GM12878 (cell line): Measurements from ENCODE around the gene STRBP. TPM values are rescaled to one million over a fixed set of nuclear protein-coding genes. Genes with fewer than 3 reads are reported as not detected.
A peak's percentile ranks its signal among the peaks of the same experiment; 100 is the strongest.

Experiments used
- ATAC-seq: fragments of 200-7000 bp; cut with Tn5 transposase; 3 replicates; pipeline ENCODE4 v1.9.1; 2020; ENCODE audit warnings: mild to moderate bottlenecking, moderate library complexity
- BruUV-seq: library from RNA; stranded (reverse); fragments of 400-500 nt; replicated peaks from 2 replicates; lab custom pipeline; 2021; lab: Mats Ljungman, UMichigan
- CTCF ChIA-PET: fragments of 300-600 bp; sonication (Branson Sonifier 250); formaldehyde crosslinking; extraction: SDS; loops from one replicate; lab custom pipeline; 2021; ENCODE audit warnings: inconsistent platforms; lab: Yijun Ruan, JAX
- POLR2A ChIA-PET: fragments of 350-600 bp; formaldehyde crosslinking; extraction: SDS; loops from one replicate; lab custom pipeline; 2021; ENCODE audit warnings: inconsistent platforms; lab: Charles Lee
- RAD21 ChIA-PET: fragments of 300-600 bp; sonication (Branson Sonifier 250); formaldehyde crosslinking; loops from one replicate; lab custom pipeline; 2023; ENCODE audit warnings: antibody characterized with exemption; ENCODE audit not compliant: unreplicated experiment; lab: Charles Lee
- SMC1A ChIA-PET: fragments of 300-600 bp; sonication (Branson Sonifier 250); formaldehyde crosslinking; loops from one replicate; lab custom pipeline; 2023; ENCODE audit not compliant: unreplicated experiment, uncharacterized antibody; lab: Charles Lee
- DNase-seq: peaks from one replicate; pipeline ENCODE4 v3.0.0-alpha.2; 2011; ENCODE audit warnings: low read depth, low spot score
- FAIRE-seq: peaks from 3 replicates; lab custom pipeline; 2011; peaks lifted over from hg19 to GRCh38; lab: Jason Lieb, UNC
- H2AFZ ChIP-seq: 2 replicates; pipeline ENCODE4 v1.6.0; 2011; ENCODE audit warnings: low read depth, low read length, control low read depth; ENCODE audit not compliant: control insufficient read depth
- H3K27ac ChIP-seq: 2 replicates; pipeline ENCODE4 v1.5.1; 2011; ENCODE audit warnings: control low read depth; ENCODE audit not compliant: control insufficient read depth, insufficient read depth
- H3K27me3 ChIP-seq, 2 experiments: replicated peaks in 1 of 2; 2 replicates each; pipeline versions ENCODE4 v1.6.0 to v1.6.1; 2011; ENCODE audit warnings: low read length in 1 of 2; ENCODE audit not compliant: control insufficient read depth in 2 of 2, insufficient read depth in 2 of 2
- H3K36me3 ChIP-seq, 2 experiments: 2 replicates each; pipeline ENCODE4 v1.5.1; 2011; ENCODE audit warnings: low read length in 1 of 2; ENCODE audit not compliant: control insufficient read depth in 2 of 2, insufficient read depth in 2 of 2
- H3K4me1 ChIP-seq: 2 replicates; pipeline ENCODE4 v1.6.1; 2011; ENCODE audit warnings: mild to moderate bottlenecking, low read length, moderate library complexity, mixed read lengths; ENCODE audit not compliant: control insufficient read depth, insufficient read depth
- H3K4me2 ChIP-seq: 2 replicates; pipeline ENCODE4 v1.6.0; 2011; ENCODE audit warnings: control low read depth; ENCODE audit not compliant: control insufficient read depth, insufficient read depth
- H3K4me3 ChIP-seq: fragments of 200-600 bp; sonication (generic); 2 replicates; pipeline ENCODE4 v1.5.1; 2016
- H3K79me2 ChIP-seq: 2 replicates; pipeline ENCODE4 v1.6.0; 2011; ENCODE audit warnings: low read length; ENCODE audit not compliant: control insufficient read depth, insufficient read depth
- H3K9ac ChIP-seq: 2 replicates; pipeline ENCODE4 v1.8.0; 2011; ENCODE audit warnings: low read length, control low read depth, mixed read lengths; ENCODE audit not compliant: control insufficient read depth, insufficient read depth
- H3K9me3 ChIP-seq: replicated peaks from 3 replicates; pipeline ENCODE4 v1.5.1; 2011; ENCODE audit warnings: mild to moderate bottlenecking, low read length; ENCODE audit not compliant: control insufficient read depth, insufficient read depth
- H4K20me1 ChIP-seq: 2 replicates; pipeline ENCODE4 v1.6.0; 2011; ENCODE audit not compliant: control insufficient read depth, insufficient read depth
- ATF7 ChIP-seq: fragments of 450-650 bp; IDR thresholded peaks from 2 replicates; pipeline ENCODE4 v1.6.1; 2016; ENCODE audit warnings: low read depth, mild to moderate bottlenecking
- FOS ChIP-seq: IDR thresholded peaks from 3 replicates; pipeline ENCODE4 v1.6.1; 2011; ENCODE audit warnings: borderline replicate concordance; ENCODE audit not compliant: insufficient read length; ENCODE audit errors: extremely low read depth
- IRF5 ChIP-seq: fragments of 450-650 bp; IDR thresholded peaks from 2 replicates; pipeline ENCODE4 v1.6.1; 2017; ENCODE audit warnings: borderline replicate concordance
- RCOR1 ChIP-seq: conservative IDR thresholded peaks from 2 replicates; pipeline ENCODE4 v1.6.1; 2012; ENCODE audit warnings: low read depth, low read length, improper control_type of control experiment
- SMARCA5 ChIP-seq: fragments of 450-650 bp; IDR thresholded peaks from 2 replicates; pipeline ENCODE4 v1.6.1; 2017; ENCODE audit warnings: mild to moderate bottlenecking
- SMC3 ChIP-seq: IDR thresholded peaks from 2 replicates; pipeline ENCODE4 v1.6.1; 2011; ENCODE audit warnings: low read length, improper control_type of control experiment, borderline replicate concordance
- WGBS: methylation state at CpG from one replicate; pipeline ENCODE4 v1.1.6; 2016; ENCODE audit warnings: low lambda C conversion rate; ENCODE audit not compliant: insufficient replicate concordance, insufficient coverage; ENCODE audit errors: missing lambda C conversion rate; 5-methylcytosine and 5-hydroxymethylcytosine counted together
- in situ Hi-C: fragments of 300-500 bp; cut with MboI; formaldehyde crosslinking; loops from 9 replicates; pipeline ENCODE4 v1.14.3; 2018; ENCODE audit warnings: mixed read lengths
- intact Hi-C: fragments of 100-400 bp; cut with micrococcal nuclease; formaldehyde crosslinking; loops from one replicate; pipeline ENCODE4 v1.14.2; 2022; ENCODE audit not compliant: unreplicated experiment
- polyA plus RNA-seq, 11 experiments: library from polyadenylated mRNA; depleted of rRNA in 4 of 11; unstranded in 6 of 11; stranded (reverse) in 5 of 11; fragments of >200 nt; fragmentation: Nextera tagmentation in 4 of 11; fragmentation: Illumina TruSeq in 1 of 11; extraction: Ambion mirVana in 4 of 11; extraction: Trizol in 1 of 11; gene quantifications; 1 replicate in 1 of 11; 2 replicates in 10 of 11; pipeline versions ENCODE4 v1.2.1 to v1.2.3, GENCODE V29; 2011 to 2016; ENCODE audit warnings: inconsistent platforms in 2 of 11, missing spikeins in 2 of 11, low read depth in 1 of 11
- total RNA-seq, 4 experiments: library from RNA; depleted of rRNA in 3 of 4; stranded (reverse); fragments of >200 nt in 3 of 4; fragmentation: Illumina TruSeq in 1 of 4; extraction: Trizol in 1 of 4; gene quantifications; 2 replicates each; pipeline versions ENCODE4 v1.2.1 to v1.2.3, GENCODE V29; 2013 to 2021

Gene STRBP
- total and polyA plus RNA-seq, 10 of the 15 experiments (the other 5 are each of a cell fraction or from before 2014, with no cell fraction given) = 31.0 to 96.8 (median 71.4) TPM

- no peak for TF ChIP-seq IRF5
- no peak for TF ChIP-seq FOS
- TF ChIP-seq SMC3 = no peak
These were observed 52.1 kb downstream of the STRBP start (continued) for GRCh38 chr9:123216251-123216797.

DNA sequence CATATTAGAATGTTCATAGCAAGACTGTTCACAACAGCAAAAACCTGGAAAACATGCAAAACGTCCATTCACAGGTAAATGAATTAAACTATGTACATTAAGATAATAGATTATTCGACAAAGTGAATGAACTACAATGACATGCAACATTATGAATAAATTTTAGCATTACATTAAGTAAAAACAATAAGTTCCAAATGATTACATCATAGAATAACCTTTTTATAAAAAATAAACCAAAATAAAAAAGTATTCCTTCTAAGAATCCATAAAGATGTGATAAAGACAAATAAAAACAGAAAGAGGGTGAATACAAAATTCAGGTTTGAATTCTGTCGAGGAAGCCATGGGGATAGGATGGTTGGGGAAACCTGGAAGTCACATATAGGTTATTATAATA is 57.3 kb downstream of the STRBP start:
- no peak for TF ChIP-seq SMARCA5
- peak; percentile 32; the same call in 1 of the 2 replicates for TF ChIP-seq ATF7
- TF ChIP-seq RCOR1 = no peak
- ChIA-PET POLR2A (interaction anchor here (0.6 kb wide), 2 partner anchors 10 to 37 kb away, joined by 3 read pairs; no protein-coding TSS in a partner anchor), RAD21 (no interaction called here), CTCF (interaction anchor here (0.6 kb wide), 1 partner anchor 84 kb away, joined by 3 read pairs; no protein-coding TSS in a partner anchor), SMC1A (no interaction called here)
- H3K9ac ChIP-seq = no peak overlapping the region
- H3K9me3 ChIP-seq = no peaks in the 10 kb centered on the region
- no peak overlapping the region for H2AFZ ChIP-seq
- in situ Hi-C loops = no loop called here
- 67% methylated on average over 3 of the region's 3 CpGs for WGBS
- H3K4me3 ChIP-seq = no peak overlapping the region
- no peaks in the 10 kb centered on the region for H3K4me1 ChIP-seq
- no peak overlapping the region for H3K27ac ChIP-seq
- peaks cover 1% of the 10 kb centered on the region; the same call in 1 of the 2 replicates for H3K79me2 ChIP-seq
- H3K27me3 ChIP-seq = no peaks in the 10 kb centered on the region
- no peaks in the 10 kb centered on the region; the same call in 1 of the 2 replicates for H4K20me1 ChIP-seq
- no peak overlapping the region for H3K4me2 ChIP-seq
- FAIRE-seq (no peak), ATAC-seq (no peak), DNase-seq (no peak)
- BruUV-seq = no TSS peak
- intact Hi-C loops = no loop called here
- peaks cover 0 to 5% of the 10 kb centered on the region in 2 experiments; a peak in 1 of 4 replicates for H3K36me3 ChIP-seq
